SK-N-SH treated with all-trans-retinoic acid at 6 μM for 48 hours (cell line): ENCODE data around the gene ENGASE.

Experiments used
- ATAC-seq: fragments of 200-7000 bp; cut with Tn5 transposase; 3 replicates; pipeline ENCODE4 v1.9.1; 2020; ENCODE audit warnings: mild to moderate bottlenecking, moderate library complexity
- ARNTL ChIP-seq: fragments of 450-650 bp; formaldehyde crosslinking; IDR thresholded peaks from 2 replicates; pipeline ENCODE4 v1.5.0; 2020; ENCODE audit warnings: low read depth, mild to moderate bottlenecking, moderate library complexity, borderline replicate concordance
- BACH2 ChIP-seq: fragments of 250-450 bp; sonication (Bioruptor Pico); IDR thresholded peaks from 2 replicates; pipeline ENCODE4 v1.9.0; 2021; ENCODE audit warnings: mild to moderate bottlenecking, borderline replicate concordance
- CREB5 ChIP-seq: fragments of 250-450 bp; sonication (Bioruptor Pico); IDR thresholded peaks from 2 replicates; pipeline ENCODE4 v1.5.1; 2020; ENCODE audit warnings: low read depth, mild to moderate bottlenecking, moderate library complexity
- CSDC2 ChIP-seq: fragments of 250-450 bp; sonication (Bioruptor Pico); IDR thresholded peaks from 2 replicates; pipeline ENCODE4 v1.5.0; 2020; ENCODE audit warnings: mild to moderate bottlenecking, moderate library complexity
- CSRNP3 ChIP-seq: fragments of 250-450 bp; sonication (Bioruptor Pico); IDR thresholded peaks from 2 replicates; pipeline ENCODE4 v1.5.1; 2021; ENCODE audit warnings: mild to moderate bottlenecking, moderate library complexity
- ESRRG ChIP-seq: fragments of 250-450 bp; sonication (Bioruptor Pico); IDR thresholded peaks from 2 replicates; pipeline ENCODE4 v1.6.1; 2021; ENCODE audit warnings: mild to moderate bottlenecking
- GLIS3 ChIP-seq: fragments of 250-450 bp; sonication (Bioruptor Pico); IDR thresholded peaks from 2 replicates; pipeline ENCODE4 v1.5.0; 2020; ENCODE audit warnings: mild to moderate bottlenecking, moderate library complexity
- ISL1 ChIP-seq: fragments of 250-450 bp; sonication (Bioruptor Pico); IDR thresholded peaks from 2 replicates; pipeline ENCODE4 v2.1.2; 2022; ENCODE audit warnings: mild to moderate bottlenecking, moderate library complexity
- PATZ1 ChIP-seq: fragments of 250-450 bp; sonication (Bioruptor Pico); IDR thresholded peaks from 2 replicates; pipeline ENCODE4 v1.8.0; 2020; ENCODE audit warnings: mild to moderate bottlenecking, moderate library complexity, borderline replicate concordance
- POU6F1 ChIP-seq: fragments of 250-450 bp; sonication (Bioruptor Pico); IDR thresholded peaks from 2 replicates; pipeline ENCODE4 v1.8.0; 2021; ENCODE audit warnings: low read depth, mild to moderate bottlenecking, moderate library complexity, borderline replicate concordance
- PPARA ChIP-seq: fragments of 250-450 bp; sonication (Bioruptor Pico); IDR thresholded peaks from 2 replicates; pipeline ENCODE4 v1.5.0; 2020; ENCODE audit warnings: mild to moderate bottlenecking, borderline replicate concordance
- RARB ChIP-seq: fragments of 250-450 bp; sonication (Bioruptor Pico); IDR thresholded peaks from 2 replicates; pipeline ENCODE4 v1.8.0; 2021; ENCODE audit warnings: mild to moderate bottlenecking, moderate library complexity
- SNAI2 ChIP-seq: fragments of 250-450 bp; sonication (Bioruptor Pico); IDR thresholded peaks from 2 replicates; pipeline ENCODE4 v1.5.0; 2020; ENCODE audit warnings: mild to moderate bottlenecking, moderate library complexity
- TCF4 ChIP-seq: fragments of 250-450 bp; sonication (Bioruptor Pico); IDR thresholded peaks from 2 replicates; pipeline ENCODE4 v1.8.0; 2021; ENCODE audit warnings: mild to moderate bottlenecking, moderate library complexity, borderline replicate concordance
- TOX ChIP-seq: fragments of 250-450 bp; sonication (Bioruptor Pico); IDR thresholded peaks from 2 replicates; pipeline ENCODE4 v1.8.0; 2021; ENCODE audit warnings: mild to moderate bottlenecking, moderate library complexity, borderline replicate concordance
- TSHZ2 ChIP-seq: fragments of 250-450 bp; sonication (Bioruptor Pico); IDR thresholded peaks from 2 replicates; pipeline ENCODE4 v1.5.0; 2020; ENCODE audit warnings: mild to moderate bottlenecking, moderate library complexity
- ZFP3 ChIP-seq: fragments of 250-450 bp; sonication (Bioruptor Pico); IDR thresholded peaks from 2 replicates; pipeline ENCODE4 v1.5.0; 2020; ENCODE audit warnings: mild to moderate bottlenecking, moderate library complexity
- ZFP30 ChIP-seq: fragments of 450-650 bp; formaldehyde crosslinking; IDR thresholded peaks from 2 replicates; pipeline ENCODE4 v1.5.0; 2022; ENCODE audit warnings: mild to moderate bottlenecking, moderate library complexity
- ZNF565 ChIP-seq: fragments of 450-650 bp; formaldehyde crosslinking; conservative IDR thresholded peaks from 2 replicates; pipeline ENCODE4 v1.5.0; 2020; ENCODE audit warnings: low read depth, mild to moderate bottlenecking, moderate library complexity
- ZNF70 ChIP-seq: fragments of 450-650 bp; formaldehyde crosslinking; IDR thresholded peaks from 2 replicates; pipeline ENCODE4 v1.5.0; 2020; ENCODE audit warnings: mild to moderate bottlenecking, moderate library complexity

Gene ENGASE

GRCh38 chr17:79120259-79120658 lies 45.6 kb downstream of the ENGASE start:
- TF ChIP-seq ESRRG (CRISPR knock-in tag) (no peak), TCF4 (no peak), RARB (CRISPR knock-in tag) (no peak), SNAI2 (CRISPR knock-in tag) (no peak), TOX (no peak), BACH2 (CRISPR knock-in tag) (no peak), ZNF70 (no peak), GLIS3 (CRISPR knock-in tag) (no peak), ARNTL (CRISPR knock-in tag) (no peak), TSHZ2 (CRISPR knock-in tag) (no peak), ISL1 (no peak), ZFP3 (CRISPR knock-in tag) (no peak), PPARA (CRISPR knock-in tag) (no peak), CSDC2 (no peak), ZNF565 (CRISPR knock-in tag) (no peak), PATZ1 (no peak), POU6F1 (CRISPR knock-in tag) (no peak), ZFP30 (no peak), CSRNP3 (CRISPR knock-in tag) (no peak)
- ATAC-seq: no peak

GRCh38 chr17:79123988-79124387 lies 49.4 kb downstream of the ENGASE start:
- ATAC-seq: no peak
- TF ChIP-seq CSDC2: no peak
- TF ChIP-seq, all 23 proteins: peak for 0

- no peak for ATAC-seq
Measured at GRCh38 chr17:79124513-79125209, 50.0 kb downstream of the ENGASE start.

More at GRCh38 chr17:79124513-79125209, 50.0 kb downstream of the ENGASE start:
- TF ChIP-seq SNAI2 (CRISPR knock-in tag): no peak
- no peak for TF ChIP-seq PATZ1
- no peak for TF ChIP-seq ZFP3 (CRISPR knock-in tag)
- TF ChIP-seq BACH2 (CRISPR knock-in tag): no peak
- TF ChIP-seq TOX: no peak
- no peak for TF ChIP-seq ISL1
- TF ChIP-seq TCF4: no peak
- no peak for TF ChIP-seq CREB5 (CRISPR knock-in tag)
- TF ChIP-seq PPARA (CRISPR knock-in tag): no peak
- no peak for TF ChIP-seq ARNTL (CRISPR knock-in tag)
- no peak for TF ChIP-seq TSHZ2 (CRISPR knock-in tag)
- no peak for TF ChIP-seq ESRRG (CRISPR knock-in tag)
- TF ChIP-seq CSDC2: no peak
- no peak for TF ChIP-seq ZFP30
- no peak for TF ChIP-seq ZNF70
- TF ChIP-seq ZNF565 (CRISPR knock-in tag): no peak
- TF ChIP-seq GLIS3 (CRISPR knock-in tag): no peak
- TF ChIP-seq RARB (CRISPR knock-in tag): no peak
